Kidney epithelial cell (primary cell): Measurements from ENCODE around the gene CS. TPM values are rescaled to one million over a fixed set of nuclear protein-coding genes. Genes with fewer than 3 reads are reported as not detected.
"Not testable (repeated sequence)": the region's sequence is repeated elsewhere in the genome, so short reads cannot be mapped to it uniquely, and the experiment has no call there.

Source experiments
- DNase-seq: peaks from one replicate; pipeline ENCODE4 v3.0.0-alpha.2; 2010; ENCODE audit warnings: low read depth
- H3K27me3 ChIP-seq: 2 replicates; pipeline ENCODE4 v1.6.0; 2011; ENCODE audit warnings: low read length; ENCODE audit not compliant: control insufficient read depth, insufficient read depth
- H3K36me3 ChIP-seq: 2 replicates; pipeline ENCODE4 v1.5.1; 2011; ENCODE audit warnings: low read length; ENCODE audit not compliant: control insufficient read depth, insufficient read depth
- H3K4me3 ChIP-seq: 2 replicates; pipeline ENCODE4 v1.5.1; 2011; ENCODE audit warnings: low read depth, mild to moderate bottlenecking, control low read depth, low read length
- CTCF ChIP-seq: IDR thresholded peaks from 2 replicates; pipeline ENCODE4 v1.5.1; 2011; ENCODE audit warnings: mild to moderate bottlenecking, moderate library complexity, low read length, control low read depth, inconsistent platforms; ENCODE audit not compliant: insufficient read depth, poor library complexity, severe bottlenecking
- total RNA-seq: library from RNA; depleted of rRNA; stranded (reverse); fragments of >200 nt; gene quantifications from 2 replicates; pipeline ENCODE4 v1.2.3, GENCODE V29; 2015

CS gene
- total RNA-seq, result 126 and 143 TPM in 2 replicates

GRCh38 chr12:56299853-56300643, at the start of gene CS:
Gene CS, minus strand, starts transcription at chr12:56300330. Its CDS starts 129 bp downstream, at chr12:56300201.
- TF ChIP-seq CTCF, result no peak
- Histone ChIP-seq H3K4me3 (peak within 1 kb of the TSS; percentile 86), H3K36me3 (peaks cover 2% of the 10 kb centered on the region), H3K27me3 (no peaks in the 10 kb centered on the region)
- peak; percentile 84 for DNase-seq

GRCh38 chr12:56348776-56349175, 48.6 kb upstream of the CS start:
- Histone ChIP-seq H3K36me3 (peaks cover 3% of the 10 kb centered on the region), H3K4me3 (no peak overlapping the region), H3K27me3 (no peaks in the 10 kb centered on the region)
- DNase-seq, result no peak
- TF ChIP-seq CTCF, result no peak

- not testable (repeated sequence) for H3K36me3 ChIP-seq, H3K4me3 ChIP-seq, DNase-seq, H3K27me3 ChIP-seq
These were observed 47.1 kb upstream of the CS start for GRCh38 chr12:56347255-56347654.

DNA sequence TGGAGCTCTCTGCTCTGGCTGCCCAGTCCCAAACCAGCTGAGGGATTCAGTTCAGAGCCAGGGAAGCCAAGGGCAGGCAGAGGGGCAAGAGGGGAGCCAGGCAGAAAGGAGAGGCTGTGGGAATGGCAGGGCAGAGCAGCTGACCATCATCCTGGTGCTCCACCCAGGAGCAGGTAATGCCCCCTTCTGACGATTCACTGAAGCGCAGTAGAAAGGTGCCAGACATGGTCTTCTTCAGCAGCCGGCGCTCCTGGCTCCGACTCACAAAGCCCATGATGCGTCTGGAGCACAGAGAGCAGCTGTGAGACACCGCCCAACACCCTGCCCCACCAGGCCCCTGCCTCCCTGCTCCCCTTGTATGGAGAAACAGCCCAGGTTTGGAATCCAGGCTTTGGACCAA, 46.5 kb upstream of the CS start:
- TF ChIP-seq CTCF, result no peak
- peaks cover 4% of the 10 kb centered on the region for H3K36me3 ChIP-seq
- H3K4me3 ChIP-seq, result no peak overlapping the region
- H3K27me3 ChIP-seq, result no peaks in the 10 kb centered on the region
- no peak for DNase-seq

DNA sequence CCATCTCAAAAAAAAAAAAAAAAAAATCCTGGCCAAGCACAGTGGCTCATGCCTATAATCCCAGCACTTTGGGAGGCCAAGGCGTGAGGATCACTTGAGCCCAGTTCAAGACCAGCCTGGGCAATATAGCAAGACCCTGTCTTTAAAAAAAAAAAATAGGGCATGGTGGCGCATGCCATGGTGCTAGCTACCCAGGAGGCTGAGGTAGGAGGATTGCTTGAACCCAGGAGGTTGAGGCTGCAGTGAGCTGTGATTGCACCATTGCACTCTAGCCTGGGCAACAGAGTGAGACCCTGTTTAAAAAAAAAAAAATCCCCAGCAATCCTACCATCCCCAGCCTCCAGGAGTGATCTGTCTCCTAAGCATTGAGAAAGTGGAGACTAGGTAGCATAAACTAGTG, 42.2 kb upstream of the CS start:
- DNase-seq, H3K36me3 ChIP-seq, H3K27me3 ChIP-seq: not testable (repeated sequence)

GRCh38 chr12:56341616-56342015, 41.5 kb upstream of the CS start:
- peaks cover 3% of the 10 kb centered on the region for H3K36me3 ChIP-seq
- H3K27me3 ChIP-seq, result no peaks in the 10 kb centered on the region
- no peak for DNase-seq
- no peak for TF ChIP-seq CTCF
- no peak overlapping the region for H3K4me3 ChIP-seq

More for the DNA sequence above, 42.2 kb upstream of the CS start:
- not testable (repeated sequence) for H3K4me3 ChIP-seq

DNA sequence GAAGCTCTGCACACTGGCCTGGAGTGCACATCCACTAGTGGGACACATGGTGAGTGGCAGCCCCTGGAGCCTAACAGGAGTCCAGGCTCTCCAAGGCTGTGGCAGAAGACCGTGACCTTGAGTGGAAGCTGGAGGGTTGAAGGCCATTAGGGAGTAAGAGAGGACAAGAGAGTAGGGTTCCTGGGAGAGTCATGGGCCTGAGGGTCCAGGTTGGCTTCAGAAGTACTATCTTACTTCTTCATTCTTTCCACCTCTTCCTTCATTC, 39.0 kb upstream of the CS start:
- Histone ChIP-seq H3K36me3 (peaks cover 2% of the 10 kb centered on the region), H3K4me3 (no peak overlapping the region), H3K27me3 (no peaks in the 10 kb centered on the region)
- no peak for TF ChIP-seq CTCF
- DNase-seq, result no peak
